ENCODE data around the gene ZNF587B.
"Not testable (repeated sequence)": the region's sequence is repeated elsewhere in the genome, so short reads cannot be mapped to it uniquely, and the experiment has no call there.

The ZNF587B gene

DNA sequence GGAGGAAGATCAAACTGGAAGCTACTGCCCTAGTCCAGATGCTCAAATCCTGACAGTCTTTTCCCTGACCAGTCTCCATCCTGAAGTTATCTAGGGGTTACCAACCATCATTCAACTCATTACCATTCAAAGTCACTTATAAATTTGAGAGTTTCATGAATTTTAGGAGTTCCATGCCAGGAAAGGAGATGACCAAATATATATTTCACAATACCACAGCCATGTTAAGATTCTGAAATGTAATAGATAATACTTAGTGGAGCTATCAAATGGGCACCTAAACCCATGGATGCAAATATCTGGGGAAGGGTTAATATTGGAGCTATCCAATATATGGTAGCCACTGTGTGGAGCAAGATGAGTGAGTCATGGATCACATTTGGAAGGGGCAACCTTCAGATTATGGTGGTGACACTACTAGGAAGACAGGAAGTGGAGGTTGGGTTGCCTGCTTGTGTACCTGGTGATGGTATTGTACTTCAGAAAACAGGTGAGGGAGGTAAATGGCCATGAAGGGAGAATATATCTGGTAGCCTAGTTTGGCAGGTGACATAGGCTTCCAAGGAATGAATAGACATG lies 41.9 kb upstream of the ZNF587B start:
- Histone ChIP-seq H3K36me3 (ENCODE audit: insufficient read depth, low read length) (peaks cover 82% of the 10 kb centered on the region), H3K79me2 (ENCODE audit: insufficient read depth, low read length) (no peaks in the 10 kb centered on the region; the same call in 1 of the 2 replicates), H4K20me1 (ENCODE audit: insufficient read depth, low read length) (no peaks in the 10 kb centered on the region), H3K27me3 (ENCODE audit: insufficient read depth, low read length) (no peaks in the 10 kb centered on the region), H3K9ac (ENCODE audit: low read length) (no peak overlapping the region), H3K27ac (ENCODE audit: low read depth, low read length, poor library complexity, severe bottlenecking) (no peak overlapping the region), H3K4me1 (ENCODE audit: insufficient read depth, low read length, severe bottlenecking) (no peaks in the 10 kb centered on the region), H3K4me2 (ENCODE audit: low read length) (no peak overlapping the region), H3K4me3 (ENCODE audit: low read depth, low read length, poor library complexity, severe bottlenecking) (no peak overlapping the region), H3F3A (ENCODE audit: insufficient read depth, low read length) (no peaks in the 10 kb centered on the region), H3K9me3 (ENCODE audit: low read length) (no peaks in the 10 kb centered on the region), H3K9me2 (ENCODE audit: low read depth, low read length) (no peaks in the 10 kb centered on the region), H2AFZ (ENCODE audit: low read length) (no peak overlapping the region)
- TF ChIP-seq, protein P1, sequence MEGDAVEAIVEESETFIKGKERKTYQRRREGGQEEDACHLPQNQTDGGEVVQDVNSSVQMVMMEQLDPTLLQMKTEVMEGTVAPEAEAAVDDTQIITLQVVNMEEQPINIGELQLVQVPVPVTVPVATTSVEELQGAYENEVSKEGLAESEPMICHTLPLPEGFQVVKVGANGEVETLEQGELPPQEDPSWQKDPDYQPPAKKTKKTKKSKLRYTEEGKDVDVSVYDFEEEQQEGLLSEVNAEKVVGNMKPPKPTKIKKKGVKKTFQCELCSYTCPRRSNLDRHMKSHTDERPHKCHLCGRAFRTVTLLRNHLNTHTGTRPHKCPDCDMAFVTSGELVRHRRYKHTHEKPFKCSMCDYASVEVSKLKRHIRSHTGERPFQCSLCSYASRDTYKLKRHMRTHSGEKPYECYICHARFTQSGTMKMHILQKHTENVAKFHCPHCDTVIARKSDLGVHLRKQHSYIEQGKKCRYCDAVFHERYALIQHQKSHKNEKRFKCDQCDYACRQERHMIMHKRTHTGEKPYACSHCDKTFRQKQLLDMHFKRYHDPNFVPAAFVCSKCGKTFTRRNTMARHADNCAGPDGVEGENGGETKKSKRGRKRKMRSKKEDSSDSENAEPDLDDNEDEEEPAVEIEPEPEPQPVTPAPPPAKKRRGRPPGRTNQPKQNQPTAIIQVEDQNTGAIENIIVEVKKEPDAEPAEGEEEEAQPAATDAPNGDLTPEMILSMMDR (IDR thresholded peaks at IDR 0.05; ENCODE audit: low read length) = no peak
- TF ChIP-seq EZH2 (IDR thresholded peaks at IDR 0.05; ENCODE audit: borderline replicate concordance, low read length) = no peak

DNA sequence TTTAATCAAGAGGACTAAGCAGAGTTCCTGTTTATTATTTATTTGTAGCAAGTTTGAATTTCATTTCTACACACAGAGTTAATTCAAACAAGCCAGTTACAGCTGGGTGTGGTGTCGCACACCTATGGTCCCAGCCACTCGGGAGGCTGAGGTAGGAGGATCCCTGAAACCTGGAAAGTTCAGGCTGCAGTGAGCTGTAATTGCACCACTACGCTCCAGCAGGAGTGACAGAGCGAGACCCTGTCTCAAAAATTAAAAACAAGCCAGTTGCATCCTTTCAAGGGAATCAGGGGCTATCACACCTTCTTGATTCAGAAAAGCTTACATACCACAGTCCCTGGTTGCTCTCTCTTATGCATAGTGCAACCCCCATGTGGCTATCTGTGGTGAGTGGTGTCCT lies 40.8 kb upstream of the ZNF587B start:
- Histone ChIP-seq H3F3A (ENCODE audit: insufficient read depth, low read length) (no peaks in the 10 kb centered on the region), H3K27me3 (ENCODE audit: insufficient read depth, low read length) (no peaks in the 10 kb centered on the region), H3K79me2 (ENCODE audit: insufficient read depth, low read length) (no peaks in the 10 kb centered on the region; the same call in 1 of the 2 replicates), H4K20me1 (ENCODE audit: insufficient read depth, low read length) (no peaks in the 10 kb centered on the region), H2AFZ (ENCODE audit: low read length) (no peak overlapping the region), H3K4me2 (ENCODE audit: low read length) (no peak overlapping the region), H3K4me3 (ENCODE audit: low read depth, low read length, poor library complexity, severe bottlenecking) (no peak overlapping the region), H3K36me3 (ENCODE audit: insufficient read depth, low read length) (peaks cover 86% of the 10 kb centered on the region), H3K27ac (ENCODE audit: low read depth, low read length, poor library complexity, severe bottlenecking) (no peak overlapping the region), H3K9me3 (ENCODE audit: low read length) (no peaks in the 10 kb centered on the region), H3K4me1 (ENCODE audit: insufficient read depth, low read length, severe bottlenecking) (no peaks in the 10 kb centered on the region), H3K9ac (ENCODE audit: low read length) (no peak overlapping the region), H3K9me2 (ENCODE audit: low read depth, low read length) (no peaks in the 10 kb centered on the region)
- TF ChIP-seq EZH2 (IDR thresholded peaks at IDR 0.05; ENCODE audit: borderline replicate concordance, low read length) = no peak
- TF ChIP-seq, protein P1 (IDR thresholded peaks at IDR 0.05; ENCODE audit: low read length) = no peak

DNA sequence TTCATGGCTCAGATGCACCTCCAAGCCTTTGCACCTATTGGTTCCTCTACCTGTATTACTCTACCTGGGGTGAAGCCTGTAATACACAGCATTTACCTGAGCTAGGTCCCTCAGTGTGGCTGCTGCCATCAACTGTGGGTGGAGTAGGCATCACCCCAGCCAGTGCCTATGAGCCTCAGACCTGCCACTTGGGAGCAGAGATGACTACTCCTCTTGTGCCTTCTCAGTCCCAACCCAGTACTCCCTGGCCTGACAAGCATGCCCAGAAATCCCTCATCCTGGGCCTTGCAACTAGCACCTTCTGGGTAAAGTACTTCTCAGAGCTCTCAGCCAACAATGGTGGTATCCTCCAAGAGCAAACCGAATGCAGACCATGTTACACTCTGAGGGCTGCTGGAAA lies 33.5 kb upstream of the ZNF587B start:
- H3K4me2 ChIP-seq (ENCODE audit: low read length); H3K9ac ChIP-seq (ENCODE audit: low read length); H3K27ac ChIP-seq (ENCODE audit: low read depth, low read length, poor library complexity, severe bottlenecking); H3K9me2 ChIP-seq (ENCODE audit: low read depth, low read length); H3K9me3 ChIP-seq (ENCODE audit: low read length); H4K20me1 ChIP-seq (ENCODE audit: insufficient read depth, low read length); H3K4me1 ChIP-seq (ENCODE audit: insufficient read depth, low read length, severe bottlenecking); H2AFZ ChIP-seq (ENCODE audit: low read length); H3F3A ChIP-seq (ENCODE audit: insufficient read depth, low read length); H3K4me3 ChIP-seq (ENCODE audit: low read depth, low read length, poor library complexity, severe bottlenecking); H3K27me3 ChIP-seq (ENCODE audit: insufficient read depth, low read length); H3K79me2 ChIP-seq (ENCODE audit: insufficient read depth, low read length): not testable (repeated sequence)
- H3K36me3 ChIP-seq (ENCODE audit: insufficient read depth, low read length) = peaks cover 46% of the 10 kb centered on the region

DNA sequence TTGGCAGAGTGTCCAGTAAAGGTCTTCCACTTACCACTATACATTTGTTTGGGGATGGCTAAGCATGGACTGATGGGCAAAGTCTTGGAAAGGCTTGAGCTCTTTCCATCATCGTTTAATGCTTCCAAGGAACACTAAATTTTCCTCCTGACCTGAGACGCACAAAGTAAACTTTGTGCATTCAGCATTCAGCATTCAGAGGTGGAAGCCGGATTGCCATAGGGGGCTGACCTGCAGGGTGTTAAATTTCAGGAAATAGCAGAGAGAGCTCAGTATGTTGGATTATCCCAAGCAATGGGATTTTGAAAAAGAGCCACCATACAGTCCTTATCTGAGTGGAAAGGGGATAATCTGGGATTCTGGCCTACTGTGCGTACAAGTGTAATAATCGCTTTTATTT lies 29.4 kb upstream of the ZNF587B start:
- H3K27me3 ChIP-seq (ENCODE audit: insufficient read depth, low read length) = no peaks in the 10 kb centered on the region
- no peak overlapping the region for H3K4me2 ChIP-seq (ENCODE audit: low read length)
- no peak overlapping the region for H3K4me3 ChIP-seq (ENCODE audit: low read depth, low read length, poor library complexity, severe bottlenecking)
- no peaks in the 10 kb centered on the region for H3K9me3 ChIP-seq (ENCODE audit: low read length)
- H3K27ac ChIP-seq (ENCODE audit: low read depth, low read length, poor library complexity, severe bottlenecking) = no peak overlapping the region
- no peaks in the 10 kb centered on the region for H3F3A ChIP-seq (ENCODE audit: insufficient read depth, low read length)
- TF ChIP-seq EZH2 (IDR thresholded peaks at IDR 0.05; ENCODE audit: borderline replicate concordance, low read length) = no peak
- TF ChIP-seq, protein P1 (IDR thresholded peaks at IDR 0.05; ENCODE audit: low read length) = no peak
- H3K9me2 ChIP-seq (ENCODE audit: low read depth, low read length) = no peaks in the 10 kb centered on the region
- peaks cover 33% of the 10 kb centered on the region for H3K36me3 ChIP-seq (ENCODE audit: insufficient read depth, low read length)
- H4K20me1 ChIP-seq (ENCODE audit: insufficient read depth, low read length) = no peaks in the 10 kb centered on the region
- 0 out of 2 replicates have a peak, but pooled peaks cover 5% of the 10 kb centered on the region for H3K79me2 ChIP-seq (ENCODE audit: insufficient read depth, low read length)
- H2AFZ ChIP-seq (ENCODE audit: low read length) = no peak overlapping the region
- H3K4me1 ChIP-seq (ENCODE audit: insufficient read depth, low read length, severe bottlenecking) = peaks cover 8% of the 10 kb centered on the region
- no peak overlapping the region for H3K9ac ChIP-seq (ENCODE audit: low read length)
